Ishikawa (cell line): ENCODE data around the gene MFGE8.

Experiments used
- EP300 ChIP-seq: IDR thresholded peaks from 2 replicates; pipeline ENCODE4 v1.6.1; 2012; ENCODE audit warnings: borderline replicate concordance
- FOXM1 ChIP-seq: IDR thresholded peaks from 2 replicates; pipeline ENCODE4 v1.6.1; 2012; ENCODE audit warnings: low read depth, borderline replicate concordance
- NFIC ChIP-seq: IDR thresholded peaks from 2 replicates; pipeline ENCODE4 v1.6.1; 2012
- RAD21 ChIP-seq: IDR thresholded peaks from 2 replicates; pipeline ENCODE4 v1.6.1; 2012; ENCODE audit warnings: low read depth
- REST ChIP-seq: IDR thresholded peaks from 2 replicates; pipeline ENCODE4 v1.6.1; 2012; ENCODE audit warnings: low read depth, mild to moderate bottlenecking
- TEAD4 ChIP-seq: IDR thresholded peaks from 2 replicates; pipeline ENCODE4 v1.6.1; 2012
- YY1 ChIP-seq: IDR thresholded peaks from 2 replicates; pipeline ENCODE4 v1.6.1; 2012; ENCODE audit warnings: low read depth
- ZBTB7A ChIP-seq: IDR thresholded peaks from 2 replicates; pipeline ENCODE4 v1.6.1; 2012; ENCODE audit warnings: low read depth
- TF ChIP-seq, protein P1 (sequence below): IDR thresholded peaks from 2 replicates; pipeline ENCODE4 v1.6.1; 2012
- TF ChIP-seq, protein P2 (sequence below): IDR thresholded peaks from 2 replicates; pipeline ENCODE4 v1.6.1; 2012

DNA sequence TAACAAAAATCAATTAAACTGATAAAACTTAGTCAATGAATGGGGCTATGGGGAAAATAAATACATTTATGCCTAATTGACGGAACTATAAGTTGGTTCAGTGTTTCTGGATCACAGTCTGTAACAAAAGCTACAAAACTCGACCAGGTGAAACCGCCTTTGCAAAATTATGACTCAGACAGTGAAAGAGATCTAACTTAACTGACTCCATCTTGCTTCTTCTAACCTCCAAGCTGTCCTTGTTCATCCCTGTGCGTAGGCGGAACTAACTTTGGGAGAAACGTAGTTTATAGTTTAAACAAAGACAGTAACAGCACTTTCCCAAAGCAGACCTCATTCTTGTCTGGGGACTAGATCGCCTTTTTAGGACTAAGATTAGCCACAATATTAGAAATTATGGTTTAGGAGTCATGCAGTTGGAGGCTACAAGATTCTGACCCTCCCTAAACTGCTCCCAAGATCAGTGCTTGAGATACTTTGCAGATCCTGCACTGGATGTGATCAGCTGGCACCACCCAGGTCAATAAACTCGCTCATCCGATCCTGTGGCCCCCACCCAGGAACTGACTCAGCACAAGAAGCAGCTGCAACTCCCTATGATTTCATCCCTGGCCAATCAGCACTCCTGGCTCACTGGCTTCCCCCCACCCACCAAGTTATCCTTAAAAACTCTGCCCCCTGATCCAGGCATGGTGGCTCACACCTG is 7.2 kb upstream of the MFGE8 start:
- TF ChIP-seq ZBTB7A (no peak), YY1 (no peak), RAD21 (no peak), FOXM1 (no peak), EP300 (peak; percentile 62), TEAD4 (0 out of 2 replicates have a peak, but pooled peaks have one; percentile 10), NFIC (peak; percentile 45; the same call in 1 of the 2 replicates), REST (no peak)
- TF ChIP-seq, protein P1, sequence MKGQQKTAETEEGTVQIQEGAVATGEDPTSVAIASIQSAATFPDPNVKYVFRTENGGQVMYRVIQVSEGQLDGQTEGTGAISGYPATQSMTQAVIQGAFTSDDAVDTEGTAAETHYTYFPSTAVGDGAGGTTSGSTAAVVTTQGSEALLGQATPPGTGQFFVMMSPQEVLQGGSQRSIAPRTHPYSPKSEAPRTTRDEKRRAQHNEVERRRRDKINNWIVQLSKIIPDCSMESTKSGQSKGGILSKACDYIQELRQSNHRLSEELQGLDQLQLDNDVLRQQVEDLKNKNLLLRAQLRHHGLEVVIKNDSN = no peak
- TF ChIP-seq, protein P2, sequence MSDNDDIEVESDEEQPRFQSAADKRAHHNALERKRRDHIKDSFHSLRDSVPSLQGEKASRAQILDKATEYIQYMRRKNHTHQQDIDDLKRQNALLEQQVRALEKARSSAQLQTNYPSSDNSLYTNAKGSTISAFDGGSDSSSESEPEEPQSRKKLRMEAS = no peak
